Liver (tissue), 9 donors: ENCODE results near the gene SH3PXD2B. TPM values are rescaled to one million over a fixed set of nuclear protein-coding genes. Genes with fewer than 3 reads are reported as not detected.

ENCODE experiments used
- DNase-seq: peaks from one replicate; pipeline ENCODE4 v3.0.0-alpha.2; 2017; ENCODE audit warnings: low spot score
- H3K27ac ChIP-seq, 2 donors: one replicate each; pipeline ENCODE4 v1.7.0; 2013; ENCODE audit warnings: inconsistent platforms in 2 of 2, low read length in 2 of 2, control low read depth in 1 of 2, low read depth in 1 of 2, mild to moderate bottlenecking in 1 of 2
- H3K27me3 ChIP-seq, 4 donors: one replicate each; pipeline versions ENCODE4 v1.6.1 to v1.7.0; 2013; ENCODE audit warnings: low read length in 3 of 4, inconsistent platforms in 1 of 4, mild to moderate bottlenecking in 1 of 4, moderate library complexity in 1 of 4; ENCODE audit not compliant: control insufficient read depth in 4 of 4, insufficient read depth in 4 of 4
- H3K36me3 ChIP-seq, 4 donors: one replicate each; pipeline versions ENCODE4 v1.6.1 to v1.7.0; 2013; ENCODE audit warnings: low read length in 3 of 4, mild to moderate bottlenecking in 3 of 4, low read depth in 1 of 4, moderate library complexity in 1 of 4; ENCODE audit not compliant: control insufficient read depth in 4 of 4, insufficient read depth in 3 of 4
- H3K4me1 ChIP-seq, 4 donors: one replicate each; pipeline versions ENCODE4 v1.6.1 to v1.7.0; 2013; ENCODE audit warnings: low read length in 3 of 4, mild to moderate bottlenecking in 3 of 4, moderate library complexity in 1 of 4; ENCODE audit not compliant: control insufficient read depth in 4 of 4, insufficient read depth in 4 of 4
- H3K4me3 ChIP-seq, 3 donors: one replicate each; pipeline versions ENCODE4 v1.6.1 to v1.7.0; 2013; ENCODE audit warnings: low read length in 3 of 3, control low read depth in 1 of 3, low read depth in 1 of 3, mild to moderate bottlenecking in 1 of 3
- H3K9ac ChIP-seq, 2 donors: one replicate each; pipeline ENCODE4 v1.7.0; 2013; ENCODE audit warnings: low read length in 2 of 2, mild to moderate bottlenecking in 2 of 2, moderate library complexity in 2 of 2, control low read depth in 1 of 2, low read depth in 1 of 2
- H3K9me3 ChIP-seq, 4 donors: one replicate each; pipeline versions ENCODE4 v1.6.1 to v1.7.0; 2013; ENCODE audit warnings: low read length in 3 of 4; ENCODE audit not compliant: control insufficient read depth in 4 of 4
- EGR1 ChIP-seq, 2 donors: IDR thresholded peaks; 2 replicates each; pipeline ENCODE4 v1.6.1; 2016 to 2018; ENCODE audit warnings: antibody characterized with exemption in 2 of 2, low read depth in 2 of 2
- FOXA1 ChIP-seq: IDR thresholded peaks from 2 replicates; pipeline ENCODE4 v1.6.1; 2016; ENCODE audit warnings: antibody characterized with exemption
- FOXA2 ChIP-seq: IDR thresholded peaks from 2 replicates; pipeline ENCODE4 v1.6.1; 2016; ENCODE audit warnings: antibody characterized with exemption
- HNF4A ChIP-seq, 2 donors: conservative IDR thresholded peaks; 2 replicates each; pipeline ENCODE4 v1.6.1; 2016; ENCODE audit warnings: antibody characterized with exemption in 2 of 2, mild to moderate bottlenecking in 2 of 2
- JUND ChIP-seq, 2 donors: IDR thresholded peaks; 2 replicates each; pipeline ENCODE4 v1.6.1; 2016; ENCODE audit warnings: antibody characterized with exemption in 2 of 2
- NR2F2 ChIP-seq: IDR thresholded peaks from 2 replicates; pipeline ENCODE4 v1.6.1; 2016; ENCODE audit warnings: antibody characterized with exemption
- RAD21 ChIP-seq, 2 donors: IDR thresholded peaks; 2 replicates each; pipeline ENCODE4 v1.6.1; 2016; ENCODE audit warnings: antibody characterized with exemption in 2 of 2, mild to moderate bottlenecking in 2 of 2
- RXRA ChIP-seq, 2 donors: IDR thresholded peaks; 2 replicates each; pipeline ENCODE4 v1.6.1; 2017 to 2018; ENCODE audit warnings: antibody characterized with exemption in 2 of 2, mild to moderate bottlenecking in 1 of 2
- SP1 ChIP-seq: IDR thresholded peaks from 2 replicates; pipeline ENCODE4 v1.6.1; 2018; ENCODE audit warnings: antibody characterized with exemption, mild to moderate bottlenecking
- TAF1 ChIP-seq: conservative IDR thresholded peaks from 2 replicates; pipeline ENCODE4 v1.6.1; 2016; ENCODE audit warnings: antibody characterized with exemption, mild to moderate bottlenecking
- YY1 ChIP-seq: IDR thresholded peaks from 2 replicates; pipeline ENCODE4 v1.6.1; 2016; ENCODE audit warnings: antibody characterized with exemption, mild to moderate bottlenecking
- WGBS: extraction: QIAGEN DNeasy Blood & Tissue Kit; methylation state at CpG from one replicate; pipeline ENCODE4 v1.1.7; 2013; 5-methylcytosine and 5-hydroxymethylcytosine counted together
- polyA plus RNA-seq, 2 donors: library from polyadenylated mRNA; stranded (reverse) in 1 of 2; unstranded in 1 of 2; fragments of 200-250 nt in 1 of 2; fragments of >200 nt in 1 of 2; fragmentation: Nextera tagmentation in 1 of 2; extraction: Ambion mirVana in 1 of 2; gene quantifications; one replicate each; pipeline versions ENCODE4 v1.2.1 to v1.2.3, GENCODE V29; 2013 to 2015
- total RNA-seq, 2 donors: library from RNA; depleted of rRNA; stranded (reverse); fragments of >200 nt; gene quantifications; one replicate each; pipeline ENCODE4 v1.2.3, GENCODE V29; 2014
- TF ChIP-seq, protein P1 (sequence below): fragments of 150-350 bp; IDR thresholded peaks from 2 replicates; pipeline ENCODE4 v1.5.1; 2017; ENCODE audit warnings: improper control_type of control experiment, low read depth, low read length; ENCODE audit not compliant: missing input control
- TF ChIP-seq, protein P2 (sequence below): IDR thresholded peaks from 2 replicates; pipeline ENCODE4 v1.6.1; 2016; ENCODE audit warnings: antibody characterized with exemption
- TF ChIP-seq, protein P3 (sequence below): IDR thresholded peaks from 2 replicates; pipeline ENCODE4 v1.6.1; 2016; ENCODE audit warnings: antibody characterized with exemption
- TF ChIP-seq, protein P4 (sequence below): IDR thresholded peaks from 2 replicates; pipeline ENCODE4 v1.6.1; 2016; ENCODE audit warnings: antibody characterized with exemption
- TF ChIP-seq, protein P5 (sequence below): IDR thresholded peaks from 2 replicates; pipeline ENCODE4 v1.6.1; 2016; ENCODE audit warnings: antibody characterized with exemption, mild to moderate bottlenecking
- donor health status: healthy.
- donor health status: healthy.
- donor health status: healthy.
- donor health status: healthy.
- donor health status: healthy.

Gene SH3PXD2B
- total and polyA plus RNA-seq, 4 donors = 1.1 to 3.3 (median 2.2) TPM

DNA sequence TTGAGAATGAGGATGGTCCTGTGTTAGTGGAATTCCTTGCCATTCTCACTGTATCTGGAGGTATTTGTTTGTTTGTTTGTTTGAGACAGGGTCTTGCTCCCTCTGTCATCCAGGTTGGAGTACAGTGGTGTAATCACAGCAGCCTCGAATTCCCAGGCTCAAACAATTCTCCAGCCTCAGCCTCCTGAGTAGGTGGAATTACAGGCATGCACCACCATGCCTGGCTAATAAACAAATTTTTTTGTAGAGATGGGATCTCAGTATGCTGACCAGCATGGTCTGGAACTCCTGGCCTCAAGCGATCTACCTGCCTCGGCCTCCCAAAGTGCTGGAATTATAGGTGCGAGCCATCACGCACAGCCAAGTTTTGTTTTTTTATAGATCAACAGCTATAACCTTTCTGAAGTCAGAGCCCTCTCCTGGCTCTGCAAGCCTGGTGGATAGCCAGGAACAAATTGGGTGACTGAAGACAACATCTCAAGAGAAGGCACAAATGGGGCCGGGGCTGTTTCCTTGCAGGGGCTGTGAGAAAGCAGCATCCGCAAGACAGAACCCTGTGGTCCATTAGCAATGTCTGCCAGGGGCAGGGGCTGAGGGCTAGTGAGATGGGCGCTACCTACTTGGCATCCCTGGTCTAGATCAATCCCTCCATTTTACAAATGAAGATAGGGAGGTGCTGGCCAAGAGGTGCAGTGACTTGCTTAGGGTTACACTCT, 18.8 kb downstream of the SH3PXD2B start:
- no peak for DNase-seq
- Histone ChIP-seq H3K36me3 (no peaks in the 10 kb centered on the region), H3K4me1 (no peaks in the 10 kb centered on the region), H3K27me3 (no peaks in the 10 kb centered on the region), H3K9me3 (no peaks in the 10 kb centered on the region), H3K4me3 (no peak overlapping the region), H3K9ac (no peak overlapping the region), H3K27ac (no peak overlapping the region)
- TF ChIP-seq, protein P1, sequence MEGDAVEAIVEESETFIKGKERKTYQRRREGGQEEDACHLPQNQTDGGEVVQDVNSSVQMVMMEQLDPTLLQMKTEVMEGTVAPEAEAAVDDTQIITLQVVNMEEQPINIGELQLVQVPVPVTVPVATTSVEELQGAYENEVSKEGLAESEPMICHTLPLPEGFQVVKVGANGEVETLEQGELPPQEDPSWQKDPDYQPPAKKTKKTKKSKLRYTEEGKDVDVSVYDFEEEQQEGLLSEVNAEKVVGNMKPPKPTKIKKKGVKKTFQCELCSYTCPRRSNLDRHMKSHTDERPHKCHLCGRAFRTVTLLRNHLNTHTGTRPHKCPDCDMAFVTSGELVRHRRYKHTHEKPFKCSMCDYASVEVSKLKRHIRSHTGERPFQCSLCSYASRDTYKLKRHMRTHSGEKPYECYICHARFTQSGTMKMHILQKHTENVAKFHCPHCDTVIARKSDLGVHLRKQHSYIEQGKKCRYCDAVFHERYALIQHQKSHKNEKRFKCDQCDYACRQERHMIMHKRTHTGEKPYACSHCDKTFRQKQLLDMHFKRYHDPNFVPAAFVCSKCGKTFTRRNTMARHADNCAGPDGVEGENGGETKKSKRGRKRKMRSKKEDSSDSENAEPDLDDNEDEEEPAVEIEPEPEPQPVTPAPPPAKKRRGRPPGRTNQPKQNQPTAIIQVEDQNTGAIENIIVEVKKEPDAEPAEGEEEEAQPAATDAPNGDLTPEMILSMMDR = no peak
- 92% methylated on average over 8 of the region's 8 CpGs for WGBS

DNA sequence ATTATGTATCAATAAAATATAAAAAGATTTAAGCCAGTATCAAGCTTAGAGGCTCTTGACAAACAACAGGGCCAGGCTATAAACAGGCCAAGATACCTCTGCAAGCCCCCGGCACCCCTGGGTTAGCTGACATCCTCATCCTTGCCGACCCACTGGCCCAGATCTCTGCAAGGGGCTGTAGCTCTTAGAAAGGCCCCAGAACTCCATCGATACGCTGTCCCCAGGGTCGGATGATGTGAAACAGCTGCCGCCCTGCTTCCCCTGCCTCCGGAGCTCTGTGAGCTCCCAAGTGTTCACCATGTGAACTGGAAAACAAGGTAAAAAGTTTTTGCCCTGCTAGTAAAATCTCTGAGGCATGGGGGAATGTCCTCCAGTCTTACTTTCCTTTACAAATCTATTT, 20.1 kb downstream of the SH3PXD2B start:
- H3K4me3 ChIP-seq = no peak overlapping the region
- 94% methylated on average over 7 of the region's 7 CpGs for WGBS
- no peaks in the 10 kb centered on the region for H3K9me3 ChIP-seq
- no peaks in the 10 kb centered on the region for H3K4me1 ChIP-seq
- TF ChIP-seq FOXA1 (no peak), TAF1 (no peak), FOXA2 (no peak), SP1 (no peak), RXRA (IDR thresholded peaks at IDR 0.05) (no peak), YY1 (no peak), EGR1 (IDR thresholded peaks at IDR 0.05; ENCODE audit: low read depth in 2 of 2) (no peak), HNF4A (conservative IDR thresholded peaks at IDR 0.05) (no peak), NR2F2 (no peak), RAD21 (IDR thresholded peaks at IDR 0.05) (no peak), JUND (IDR thresholded peaks at IDR 0.05) (no peak)
- TF ChIP-seq, protein P1 = no peak
- TF ChIP-seq, protein P2, sequence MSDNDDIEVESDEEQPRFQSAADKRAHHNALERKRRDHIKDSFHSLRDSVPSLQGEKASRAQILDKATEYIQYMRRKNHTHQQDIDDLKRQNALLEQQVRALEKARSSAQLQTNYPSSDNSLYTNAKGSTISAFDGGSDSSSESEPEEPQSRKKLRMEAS = no peak
- TF ChIP-seq, protein P3, sequence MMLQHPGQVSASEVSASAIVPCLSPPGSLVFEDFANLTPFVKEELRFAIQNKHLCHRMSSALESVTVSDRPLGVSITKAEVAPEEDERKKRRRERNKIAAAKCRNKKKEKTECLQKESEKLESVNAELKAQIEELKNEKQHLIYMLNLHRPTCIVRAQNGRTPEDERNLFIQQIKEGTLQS = no peak
- TF ChIP-seq, protein P4, sequence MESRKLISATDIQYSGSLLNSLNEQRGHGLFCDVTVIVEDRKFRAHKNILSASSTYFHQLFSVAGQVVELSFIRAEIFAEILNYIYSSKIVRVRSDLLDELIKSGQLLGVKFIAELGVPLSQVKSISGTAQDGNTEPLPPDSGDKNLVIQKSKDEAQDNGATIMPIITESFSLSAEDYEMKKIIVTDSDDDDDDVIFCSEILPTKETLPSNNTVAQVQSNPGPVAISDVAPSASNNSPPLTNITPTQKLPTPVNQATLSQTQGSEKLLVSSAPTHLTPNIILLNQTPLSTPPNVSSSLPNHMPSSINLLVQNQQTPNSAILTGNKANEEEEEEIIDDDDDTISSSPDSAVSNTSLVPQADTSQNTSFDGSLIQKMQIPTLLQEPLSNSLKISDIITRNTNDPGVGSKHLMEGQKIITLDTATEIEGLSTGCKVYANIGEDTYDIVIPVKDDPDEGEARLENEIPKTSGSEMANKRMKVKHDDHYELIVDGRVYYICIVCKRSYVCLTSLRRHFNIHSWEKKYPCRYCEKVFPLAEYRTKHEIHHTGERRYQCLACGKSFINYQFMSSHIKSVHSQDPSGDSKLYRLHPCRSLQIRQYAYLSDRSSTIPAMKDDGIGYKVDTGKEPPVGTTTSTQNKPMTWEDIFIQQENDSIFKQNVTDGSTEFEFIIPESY = no peak
- TF ChIP-seq, protein P5, sequence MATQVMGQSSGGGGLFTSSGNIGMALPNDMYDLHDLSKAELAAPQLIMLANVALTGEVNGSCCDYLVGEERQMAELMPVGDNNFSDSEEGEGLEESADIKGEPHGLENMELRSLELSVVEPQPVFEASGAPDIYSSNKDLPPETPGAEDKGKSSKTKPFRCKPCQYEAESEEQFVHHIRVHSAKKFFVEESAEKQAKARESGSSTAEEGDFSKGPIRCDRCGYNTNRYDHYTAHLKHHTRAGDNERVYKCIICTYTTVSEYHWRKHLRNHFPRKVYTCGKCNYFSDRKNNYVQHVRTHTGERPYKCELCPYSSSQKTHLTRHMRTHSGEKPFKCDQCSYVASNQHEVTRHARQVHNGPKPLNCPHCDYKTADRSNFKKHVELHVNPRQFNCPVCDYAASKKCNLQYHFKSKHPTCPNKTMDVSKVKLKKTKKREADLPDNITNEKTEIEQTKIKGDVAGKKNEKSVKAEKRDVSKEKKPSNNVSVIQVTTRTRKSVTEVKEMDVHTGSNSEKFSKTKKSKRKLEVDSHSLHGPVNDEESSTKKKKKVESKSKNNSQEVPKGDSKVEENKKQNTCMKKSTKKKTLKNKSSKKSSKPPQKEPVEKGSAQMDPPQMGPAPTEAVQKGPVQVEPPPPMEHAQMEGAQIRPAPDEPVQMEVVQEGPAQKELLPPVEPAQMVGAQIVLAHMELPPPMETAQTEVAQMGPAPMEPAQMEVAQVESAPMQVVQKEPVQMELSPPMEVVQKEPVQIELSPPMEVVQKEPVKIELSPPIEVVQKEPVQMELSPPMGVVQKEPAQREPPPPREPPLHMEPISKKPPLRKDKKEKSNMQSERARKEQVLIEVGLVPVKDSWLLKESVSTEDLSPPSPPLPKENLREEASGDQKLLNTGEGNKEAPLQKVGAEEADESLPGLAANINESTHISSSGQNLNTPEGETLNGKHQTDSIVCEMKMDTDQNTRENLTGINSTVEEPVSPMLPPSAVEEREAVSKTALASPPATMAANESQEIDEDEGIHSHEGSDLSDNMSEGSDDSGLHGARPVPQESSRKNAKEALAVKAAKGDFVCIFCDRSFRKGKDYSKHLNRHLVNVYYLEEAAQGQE = no peak
- no peaks in the 10 kb centered on the region for H3K36me3 ChIP-seq
- no peaks in the 10 kb centered on the region for H3K27me3 ChIP-seq
- H3K9ac ChIP-seq = no peak overlapping the region
- no peak overlapping the region for H3K27ac ChIP-seq
- no peak for DNase-seq
